HepG2 (cell line): ENCODE data around the gene ORC2. TPM values are rescaled to one million over a fixed set of nuclear protein-coding genes. Genes with fewer than 3 reads are reported as not detected.

Source experiments
- KMT2B ChIP-seq: IDR thresholded peaks from 2 replicates; pipeline ENCODE4 v1.6.1; 2016; ENCODE audit warnings: missing genetic modification reagents, missing compliant biosample characterization
- MED8 ChIP-seq: sonication (generic); formaldehyde crosslinking; IDR thresholded peaks from 2 replicates; pipeline ENCODE4 v1.8.1; 2023; ENCODE audit warnings: mild to moderate bottlenecking, missing genetic modification reagents; ENCODE audit not compliant: insufficient replicate concordance
- MEF2D ChIP-seq: sonication (generic); formaldehyde crosslinking; IDR thresholded peaks from 2 replicates; pipeline ENCODE4 v1.5.1; 2020; ENCODE audit warnings: mild to moderate bottlenecking, missing genetic modification reagents
- MTF1 ChIP-seq: sonication (generic); formaldehyde crosslinking; IDR thresholded peaks from 2 replicates; pipeline ENCODE4 v1.5.0; 2020; ENCODE audit warnings: missing genetic modification reagents
- RBFOX2 ChIP-seq: fragments of 200-400 bp; formaldehyde crosslinking; IDR thresholded peaks from 2 replicates; pipeline ENCODE4 v1.6.1; 2017; ENCODE audit warnings: low read depth, mild to moderate bottlenecking, low read length
- TEAD2 ChIP-seq: sonication (generic); formaldehyde crosslinking; IDR thresholded peaks from 2 replicates; pipeline ENCODE4 v1.9.0; 2021; ENCODE audit warnings: missing genetic modification reagents
- ZFP41 ChIP-seq: sonication (generic); formaldehyde crosslinking; IDR thresholded peaks from 2 replicates; pipeline ENCODE4 v1.4.0; 2020; ENCODE audit warnings: mild to moderate bottlenecking, missing genetic modification reagents, borderline replicate concordance
- ZNF556 ChIP-seq: sonication (generic); formaldehyde crosslinking; IDR thresholded peaks from 2 replicates; pipeline ENCODE4 v1.4.0; 2020; ENCODE audit warnings: mild to moderate bottlenecking, missing genetic modification reagents, borderline replicate concordance
- polyA plus RNA-seq, 8 experiments: library from polyadenylated mRNA; depleted of rRNA in 3 of 8; stranded (reverse) in 7 of 8; unstranded in 1 of 8; fragments of >200 nt; fragmentation: Illumina TruSeq in 4 of 8; extraction: Trizol in 4 of 8; gene quantifications; 2 replicates each; pipeline versions ENCODE4 v1.2.1 to v1.2.3, GENCODE V29; 2011 to 2016; ENCODE audit warnings: low read depth in 4 of 8, missing spikeins in 1 of 8, mixed read lengths in 1 of 8; ENCODE audit not compliant: insufficient read depth in 1 of 8
- total RNA-seq, 5 experiments: library from RNA; depleted of rRNA; stranded (reverse); fragments of >200 nt; fragmentation: Illumina TruSeq; extraction: Trizol; gene quantifications; 2 replicates each; pipeline ENCODE4 v1.2.3, GENCODE V29; 2016; ENCODE audit warnings: low read depth in 1 of 5
- TF ChIP-seq, protein P1 (sequence below): sonication (generic); formaldehyde crosslinking; IDR thresholded peaks from 2 replicates; pipeline ENCODE4 v1.4.0; 2020; ENCODE audit warnings: missing genetic modification reagents
- TF ChIP-seq, protein P2 (sequence below): sonication (generic); formaldehyde crosslinking; IDR thresholded peaks from 2 replicates; pipeline ENCODE4 v1.5.0; 2020; ENCODE audit warnings: mild to moderate bottlenecking, missing genetic modification reagents
- TF ChIP-seq, protein P3 (sequence below): sonication (generic); formaldehyde crosslinking; IDR thresholded peaks from 2 replicates; pipeline ENCODE4 v1.4.0; 2020; ENCODE audit warnings: missing genetic modification reagents, borderline replicate concordance
- TF ChIP-seq, protein P4 (sequence below): sonication (generic); formaldehyde crosslinking; IDR thresholded peaks from 2 replicates; pipeline ENCODE4; 2020; ENCODE audit warnings: missing genetic modification reagents, mild to moderate bottlenecking, borderline replicate concordance
- TF ChIP-seq, protein P5 (sequence below): IDR thresholded peaks from 2 replicates; pipeline ENCODE4 v1.6.1; 2016; ENCODE audit warnings: control low read depth

Gene ORC2
- total and polyA plus RNA-seq, 2 of the 13 experiments (the other 11 are each of a cell fraction or from before 2014, with no cell fraction given) = 19.3 to 73.5 TPM

DNA sequence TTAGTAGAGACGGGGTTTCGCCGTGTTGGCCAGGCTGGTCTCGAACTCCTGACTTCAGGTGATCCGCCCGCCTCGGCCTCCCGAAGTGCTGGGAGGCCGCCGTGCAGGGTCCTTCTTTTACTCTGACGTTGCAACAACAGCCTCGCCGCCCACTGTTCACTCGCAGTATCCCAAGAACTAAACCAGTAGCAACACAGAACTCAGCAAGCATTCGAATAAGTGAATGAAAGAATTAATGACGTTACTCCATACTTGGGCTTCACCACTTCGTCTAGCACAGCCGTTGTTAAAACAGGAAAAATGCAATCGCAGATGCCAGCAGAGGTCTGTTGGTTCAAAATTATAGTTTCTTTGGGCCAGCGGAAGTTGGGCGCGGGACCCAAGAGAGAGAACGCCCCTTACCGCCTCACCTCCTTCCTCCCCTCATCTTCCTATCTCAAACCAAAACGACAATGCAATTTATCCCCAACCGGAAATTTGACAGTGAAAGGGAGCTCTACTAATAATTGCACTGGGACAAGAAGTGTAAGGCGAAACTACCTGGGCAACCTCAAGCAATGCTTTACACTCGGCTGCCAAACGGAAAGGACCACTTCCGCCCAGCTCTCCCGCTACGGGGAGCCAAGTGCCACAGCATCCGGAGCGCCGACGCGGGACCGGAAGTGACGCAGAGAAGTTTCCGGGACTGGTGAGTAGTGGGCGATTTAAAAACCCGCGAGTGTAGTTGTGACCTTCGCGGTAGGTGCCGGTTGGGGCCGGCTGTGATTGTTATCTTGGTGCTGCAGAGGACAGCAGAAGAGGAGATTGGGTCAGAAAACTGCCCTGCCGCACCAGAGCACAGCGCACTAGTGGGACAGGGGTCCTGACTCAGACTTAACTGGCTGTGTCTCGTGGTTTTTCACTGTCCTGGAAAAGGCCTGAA is 74.5 kb downstream of the ORC2 start, which contains the start of the genes NIF3L1 and PPIL3 (continued):
- TF ChIP-seq, protein P1, sequence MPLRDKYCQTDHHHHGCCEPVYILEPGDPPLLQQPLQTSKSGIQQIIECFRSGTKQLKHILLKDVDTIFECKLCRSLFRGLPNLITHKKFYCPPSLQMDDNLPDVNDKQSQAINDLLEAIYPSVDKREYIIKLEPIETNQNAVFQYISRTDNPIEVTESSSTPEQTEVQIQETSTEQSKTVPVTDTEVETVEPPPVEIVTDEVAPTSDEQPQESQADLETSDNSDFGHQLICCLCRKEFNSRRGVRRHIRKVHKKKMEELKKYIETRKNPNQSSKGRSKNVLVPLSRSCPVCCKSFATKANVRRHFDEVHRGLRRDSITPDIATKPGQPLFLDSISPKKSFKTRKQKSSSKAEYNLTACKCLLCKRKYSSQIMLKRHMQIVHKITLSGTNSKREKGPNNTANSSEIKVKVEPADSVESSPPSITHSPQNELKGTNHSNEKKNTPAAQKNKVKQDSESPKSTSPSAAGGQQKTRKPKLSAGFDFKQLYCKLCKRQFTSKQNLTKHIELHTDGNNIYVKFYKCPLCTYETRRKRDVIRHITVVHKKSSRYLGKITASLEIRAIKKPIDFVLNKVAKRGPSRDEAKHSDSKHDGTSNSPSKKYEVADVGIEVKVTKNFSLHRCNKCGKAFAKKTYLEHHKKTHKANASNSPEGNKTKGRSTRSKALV (CRISPR knock-in tag) = peak; percentile 79
- TF ChIP-seq, protein P2, sequence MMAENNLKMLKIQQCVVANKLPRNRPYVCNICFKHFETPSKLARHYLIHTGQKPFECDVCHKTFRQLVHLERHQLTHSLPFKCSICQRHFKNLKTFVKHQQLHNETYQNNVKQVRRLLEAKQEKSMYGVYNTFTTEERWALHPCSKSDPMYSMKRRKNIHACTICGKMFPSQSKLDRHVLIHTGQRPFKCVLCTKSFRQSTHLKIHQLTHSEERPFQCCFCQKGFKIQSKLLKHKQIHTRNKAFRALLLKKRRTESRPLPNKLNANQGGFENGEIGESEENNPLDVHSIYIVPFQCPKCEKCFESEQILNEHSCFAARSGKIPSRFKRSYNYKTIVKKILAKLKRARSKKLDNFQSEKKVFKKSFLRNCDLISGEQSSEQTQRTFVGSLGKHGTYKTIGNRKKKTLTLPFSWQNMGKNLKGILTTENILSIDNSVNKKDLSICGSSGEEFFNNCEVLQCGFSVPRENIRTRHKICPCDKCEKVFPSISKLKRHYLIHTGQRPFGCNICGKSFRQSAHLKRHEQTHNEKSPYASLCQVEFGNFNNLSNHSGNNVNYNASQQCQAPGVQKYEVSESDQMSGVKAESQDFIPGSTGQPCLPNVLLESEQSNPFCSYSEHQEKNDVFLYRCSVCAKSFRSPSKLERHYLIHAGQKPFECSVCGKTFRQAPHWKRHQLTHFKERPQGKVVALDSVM (CRISPR knock-in tag) = peak; percentile 85; the same call in 1 of the 2 replicates
- TF ChIP-seq TEAD2 (CRISPR knock-in tag) (no peak), RBFOX2 (peak; percentile 1; the same call in 1 of the 2 replicates), MEF2D (CRISPR knock-in tag) (peak; percentile 59; the same call in 1 of the 2 replicates), ZNF556 (CRISPR knock-in tag) (no peak), MTF1 (CRISPR knock-in tag) (0 out of 2 replicates have a peak, but pooled peaks have one; percentile 30), MED8 (no peak), ZFP41 (peak; percentile 51; the same call in 1 of the 2 replicates), KMT2B (peak; percentile 96)
- TF ChIP-seq, protein P3, sequence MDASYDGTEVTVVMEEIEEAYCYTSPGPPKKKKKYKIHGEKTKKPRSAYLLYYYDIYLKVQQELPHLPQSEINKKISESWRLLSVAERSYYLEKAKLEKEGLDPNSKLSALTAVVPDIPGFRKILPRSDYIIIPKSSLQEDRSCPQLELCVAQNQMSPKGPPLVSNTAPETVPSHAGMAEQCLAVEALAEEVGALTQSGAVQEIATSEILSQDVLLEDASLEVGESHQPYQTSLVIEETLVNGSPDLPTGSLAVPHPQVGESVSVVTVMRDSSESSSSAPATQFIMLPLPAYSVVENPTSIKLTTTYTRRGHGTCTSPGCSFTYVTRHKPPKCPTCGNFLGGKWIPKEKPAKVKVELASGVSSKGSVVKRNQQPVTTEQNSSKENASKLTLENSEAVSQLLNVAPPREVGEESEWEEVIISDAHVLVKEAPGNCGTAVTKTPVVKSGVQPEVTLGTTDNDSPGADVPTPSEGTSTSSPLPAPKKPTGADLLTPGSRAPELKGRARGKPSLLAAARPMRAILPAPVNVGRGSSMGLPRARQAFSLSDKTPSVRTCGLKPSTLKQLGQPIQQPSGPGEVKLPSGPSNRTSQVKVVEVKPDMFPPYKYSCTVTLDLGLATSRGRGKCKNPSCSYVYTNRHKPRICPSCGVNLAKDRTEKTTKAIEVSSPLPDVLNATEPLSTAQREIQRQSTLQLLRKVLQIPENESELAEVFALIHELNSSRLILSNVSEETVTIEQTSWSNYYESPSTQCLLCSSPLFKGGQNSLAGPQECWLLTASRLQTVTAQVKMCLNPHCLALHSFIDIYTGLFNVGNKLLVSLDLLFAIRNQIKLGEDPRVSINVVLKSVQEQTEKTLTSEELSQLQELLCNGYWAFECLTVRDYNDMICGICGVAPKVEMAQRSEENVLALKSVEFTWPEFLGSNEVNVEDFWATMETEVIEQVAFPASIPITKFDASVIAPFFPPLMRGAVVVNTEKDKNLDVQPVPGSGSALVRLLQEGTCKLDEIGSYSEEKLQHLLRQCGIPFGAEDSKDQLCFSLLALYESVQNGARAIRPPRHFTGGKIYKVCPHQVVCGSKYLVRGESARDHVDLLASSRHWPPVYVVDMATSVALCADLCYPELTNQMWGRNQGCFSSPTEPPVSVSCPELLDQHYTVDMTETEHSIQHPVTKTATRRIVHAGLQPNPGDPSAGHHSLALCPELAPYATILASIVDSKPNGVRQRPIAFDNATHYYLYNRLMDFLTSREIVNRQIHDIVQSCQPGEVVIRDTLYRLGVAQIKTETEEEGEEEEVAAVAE (CRISPR knock-in tag) = peak; percentile 94
- TF ChIP-seq, protein P4, sequence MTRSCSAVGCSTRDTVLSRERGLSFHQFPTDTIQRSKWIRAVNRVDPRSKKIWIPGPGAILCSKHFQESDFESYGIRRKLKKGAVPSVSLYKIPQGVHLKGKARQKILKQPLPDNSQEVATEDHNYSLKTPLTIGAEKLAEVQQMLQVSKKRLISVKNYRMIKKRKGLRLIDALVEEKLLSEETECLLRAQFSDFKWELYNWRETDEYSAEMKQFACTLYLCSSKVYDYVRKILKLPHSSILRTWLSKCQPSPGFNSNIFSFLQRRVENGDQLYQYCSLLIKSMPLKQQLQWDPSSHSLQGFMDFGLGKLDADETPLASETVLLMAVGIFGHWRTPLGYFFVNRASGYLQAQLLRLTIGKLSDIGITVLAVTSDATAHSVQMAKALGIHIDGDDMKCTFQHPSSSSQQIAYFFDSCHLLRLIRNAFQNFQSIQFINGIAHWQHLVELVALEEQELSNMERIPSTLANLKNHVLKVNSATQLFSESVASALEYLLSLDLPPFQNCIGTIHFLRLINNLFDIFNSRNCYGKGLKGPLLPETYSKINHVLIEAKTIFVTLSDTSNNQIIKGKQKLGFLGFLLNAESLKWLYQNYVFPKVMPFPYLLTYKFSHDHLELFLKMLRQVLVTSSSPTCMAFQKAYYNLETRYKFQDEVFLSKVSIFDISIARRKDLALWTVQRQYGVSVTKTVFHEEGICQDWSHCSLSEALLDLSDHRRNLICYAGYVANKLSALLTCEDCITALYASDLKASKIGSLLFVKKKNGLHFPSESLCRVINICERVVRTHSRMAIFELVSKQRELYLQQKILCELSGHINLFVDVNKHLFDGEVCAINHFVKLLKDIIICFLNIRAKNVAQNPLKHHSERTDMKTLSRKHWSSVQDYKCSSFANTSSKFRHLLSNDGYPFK (CRISPR knock-in tag) = peak; percentile 96
- TF ChIP-seq, protein P5, sequence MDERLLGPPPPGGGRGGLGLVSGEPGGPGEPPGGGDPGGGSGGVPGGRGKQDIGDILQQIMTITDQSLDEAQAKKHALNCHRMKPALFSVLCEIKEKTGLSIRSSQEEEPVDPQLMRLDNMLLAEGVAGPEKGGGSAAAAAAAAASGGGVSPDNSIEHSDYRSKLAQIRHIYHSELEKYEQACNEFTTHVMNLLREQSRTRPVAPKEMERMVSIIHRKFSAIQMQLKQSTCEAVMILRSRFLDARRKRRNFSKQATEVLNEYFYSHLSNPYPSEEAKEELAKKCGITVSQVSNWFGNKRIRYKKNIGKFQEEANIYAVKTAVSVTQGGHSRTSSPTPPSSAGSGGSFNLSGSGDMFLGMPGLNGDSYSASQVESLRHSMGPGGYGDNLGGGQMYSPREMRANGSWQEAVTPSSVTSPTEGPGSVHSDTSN (CRISPR knock-in tag) = 0 out of 2 replicates have a peak, but pooled peaks have one; percentile 11
